Transverse colon (tissue), 4 donors: Measurements from ENCODE around the gene ADGRA3.

Experiments
- POLR2A ChIP-seq: fragments of 450-650 bp; IDR thresholded peaks from one replicate; pipeline ENCODE4 v1.6.1; 2016; ENCODE audit warnings: antibody characterized with exemption, mild to moderate bottlenecking, moderate library complexity
- POLR2AphosphoS5 ChIP-seq, 3 donors: sonication (generic); formaldehyde crosslinking; IDR thresholded peaks; one replicate each; pipeline ENCODE4 v1.6.1; 2016; ENCODE audit warnings: antibody characterized with exemption in 3 of 3
- TF ChIP-seq, protein P1 (sequence below), 5 experiments: fragments of 200-600 bp in 3 of 5; fragments of 450-650 bp in 2 of 5; sonication (generic) in 3 of 5; IDR thresholded peaks; 1 replicate in 2 of 5; 2 replicates in 3 of 5; pipeline ENCODE4 v1.5.1; 2016 to 2017; ENCODE audit warnings: antibody characterized with exemption in 5 of 5, inconsistent platforms in 3 of 5, mild to moderate bottlenecking in 2 of 5, moderate library complexity in 1 of 5

DNA sequence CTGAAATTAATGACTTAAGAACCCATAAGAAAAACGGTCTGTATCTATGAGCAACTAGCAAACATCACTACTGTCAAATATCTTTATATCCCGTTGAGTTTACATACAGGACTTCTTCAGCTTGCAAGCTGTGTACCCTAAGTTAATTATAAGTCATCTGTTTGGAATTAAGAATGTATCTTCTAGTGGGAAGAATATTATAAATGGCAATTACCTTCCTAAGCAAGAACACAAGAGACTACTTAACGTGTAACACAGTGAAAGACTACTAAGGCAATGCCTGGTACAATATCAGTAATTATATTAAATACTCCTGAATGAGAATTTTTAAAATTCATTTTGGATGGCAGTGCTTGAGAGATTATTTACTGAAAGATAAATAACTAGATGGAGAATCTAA, 58.5 kb downstream of the ADGRA3 start:
- TF ChIP-seq POLR2A (no peak), POLR2AphosphoS5 (IDR thresholded peaks at IDR 0.05) (no peak)
- TF ChIP-seq, protein P1, sequence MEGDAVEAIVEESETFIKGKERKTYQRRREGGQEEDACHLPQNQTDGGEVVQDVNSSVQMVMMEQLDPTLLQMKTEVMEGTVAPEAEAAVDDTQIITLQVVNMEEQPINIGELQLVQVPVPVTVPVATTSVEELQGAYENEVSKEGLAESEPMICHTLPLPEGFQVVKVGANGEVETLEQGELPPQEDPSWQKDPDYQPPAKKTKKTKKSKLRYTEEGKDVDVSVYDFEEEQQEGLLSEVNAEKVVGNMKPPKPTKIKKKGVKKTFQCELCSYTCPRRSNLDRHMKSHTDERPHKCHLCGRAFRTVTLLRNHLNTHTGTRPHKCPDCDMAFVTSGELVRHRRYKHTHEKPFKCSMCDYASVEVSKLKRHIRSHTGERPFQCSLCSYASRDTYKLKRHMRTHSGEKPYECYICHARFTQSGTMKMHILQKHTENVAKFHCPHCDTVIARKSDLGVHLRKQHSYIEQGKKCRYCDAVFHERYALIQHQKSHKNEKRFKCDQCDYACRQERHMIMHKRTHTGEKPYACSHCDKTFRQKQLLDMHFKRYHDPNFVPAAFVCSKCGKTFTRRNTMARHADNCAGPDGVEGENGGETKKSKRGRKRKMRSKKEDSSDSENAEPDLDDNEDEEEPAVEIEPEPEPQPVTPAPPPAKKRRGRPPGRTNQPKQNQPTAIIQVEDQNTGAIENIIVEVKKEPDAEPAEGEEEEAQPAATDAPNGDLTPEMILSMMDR (IDR thresholded peaks at IDR 0.05): no peak
